ENCODE measurements around the gene MTMR3.

Gene MTMR3

DNA sequence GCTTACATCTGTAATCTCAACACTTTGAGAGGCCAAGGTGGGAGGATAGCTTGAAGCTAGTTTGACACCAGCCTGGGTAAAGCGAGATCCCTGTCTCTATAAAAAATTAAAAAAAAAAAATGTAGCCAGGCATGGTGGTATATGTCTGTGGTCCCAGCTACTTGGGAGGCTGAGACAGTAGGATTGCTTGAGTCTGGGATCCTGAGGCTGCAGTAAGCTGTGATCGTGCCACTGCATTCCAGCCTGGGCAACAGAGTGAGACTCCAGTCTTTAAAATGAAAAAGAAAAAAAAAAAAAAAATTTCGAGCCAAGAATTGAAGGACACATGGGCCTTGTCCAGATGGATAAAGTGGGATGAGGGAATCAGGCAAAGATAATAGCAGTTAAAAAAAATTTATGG, 62.5 kb downstream of the MTMR3 start:
- Histone ChIP-seq H3K27ac (no peak overlapping the region), H3K9ac (no peak overlapping the region), H3K4me3 (IDR thresholded peaks at IDR 0.05; ENCODE audit: insufficient read depth, low read depth, low read length) (no peak overlapping the region), H3K79me2 (ENCODE audit: insufficient read depth, low read depth) (no peaks in the 10 kb centered on the region; the same call in 1 of the 2 replicates), H3K27me3 (ENCODE audit: insufficient read depth, low read depth) (no peaks in the 10 kb centered on the region), H3K36me3 (ENCODE audit: insufficient read depth) (no peaks in the 10 kb centered on the region), H2AFZ (ENCODE audit: low read depth) (no peak overlapping the region), H4K20me1 (ENCODE audit: insufficient read depth) (no peaks in the 10 kb centered on the region), H3K4me1 (ENCODE audit: low read depth, poor library complexity, severe bottlenecking) (no peaks in the 10 kb centered on the region), H3K4me2 (no peak overlapping the region)
- TF ChIP-seq, protein P1, sequence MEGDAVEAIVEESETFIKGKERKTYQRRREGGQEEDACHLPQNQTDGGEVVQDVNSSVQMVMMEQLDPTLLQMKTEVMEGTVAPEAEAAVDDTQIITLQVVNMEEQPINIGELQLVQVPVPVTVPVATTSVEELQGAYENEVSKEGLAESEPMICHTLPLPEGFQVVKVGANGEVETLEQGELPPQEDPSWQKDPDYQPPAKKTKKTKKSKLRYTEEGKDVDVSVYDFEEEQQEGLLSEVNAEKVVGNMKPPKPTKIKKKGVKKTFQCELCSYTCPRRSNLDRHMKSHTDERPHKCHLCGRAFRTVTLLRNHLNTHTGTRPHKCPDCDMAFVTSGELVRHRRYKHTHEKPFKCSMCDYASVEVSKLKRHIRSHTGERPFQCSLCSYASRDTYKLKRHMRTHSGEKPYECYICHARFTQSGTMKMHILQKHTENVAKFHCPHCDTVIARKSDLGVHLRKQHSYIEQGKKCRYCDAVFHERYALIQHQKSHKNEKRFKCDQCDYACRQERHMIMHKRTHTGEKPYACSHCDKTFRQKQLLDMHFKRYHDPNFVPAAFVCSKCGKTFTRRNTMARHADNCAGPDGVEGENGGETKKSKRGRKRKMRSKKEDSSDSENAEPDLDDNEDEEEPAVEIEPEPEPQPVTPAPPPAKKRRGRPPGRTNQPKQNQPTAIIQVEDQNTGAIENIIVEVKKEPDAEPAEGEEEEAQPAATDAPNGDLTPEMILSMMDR (conservative IDR thresholded peaks at IDR 0.05; ENCODE audit: low read depth, low read length) = no peak

DNA sequence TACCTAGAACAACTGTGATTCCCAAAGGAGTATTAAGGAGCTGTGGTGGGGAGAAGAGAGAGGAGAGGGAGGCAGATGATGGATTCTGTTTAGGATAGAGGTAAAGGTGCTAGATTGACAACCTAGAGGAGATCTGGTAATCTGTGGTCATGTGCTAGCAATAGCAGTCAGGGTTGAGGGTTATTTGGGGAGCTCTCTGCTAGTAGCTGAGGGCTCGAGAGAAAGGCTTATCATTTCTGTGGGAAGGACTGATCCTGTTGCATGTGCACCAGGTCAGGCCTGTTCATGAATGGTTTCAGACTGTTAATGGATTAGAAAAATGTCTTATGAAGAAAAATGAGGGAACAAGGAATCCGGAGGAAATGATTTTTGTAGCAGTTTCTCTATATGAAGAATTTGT, 63.2 kb downstream of the MTMR3 start:
- H3K36me3 ChIP-seq (ENCODE audit: insufficient read depth) = no peaks in the 10 kb centered on the region
- no peaks in the 10 kb centered on the region for H4K20me1 ChIP-seq (ENCODE audit: insufficient read depth)
- H3K4me2 ChIP-seq = no peak overlapping the region
- H3K27ac ChIP-seq = no peak overlapping the region
- no peak overlapping the region for H3K9ac ChIP-seq
- H2AFZ ChIP-seq (ENCODE audit: low read depth) = no peak overlapping the region
- peaks cover 4% of the 10 kb centered on the region; the same call in 1 of the 2 replicates for H3K79me2 ChIP-seq (ENCODE audit: insufficient read depth, low read depth)
- no peak overlapping the region for H3K4me3 ChIP-seq (IDR thresholded peaks at IDR 0.05; ENCODE audit: insufficient read depth, low read depth, low read length)
- H3K27me3 ChIP-seq (ENCODE audit: insufficient read depth, low read depth) = no peaks in the 10 kb centered on the region
- no peaks in the 10 kb centered on the region for H3K4me1 ChIP-seq (ENCODE audit: low read depth, poor library complexity, severe bottlenecking)
- TF ChIP-seq, protein P1 (conservative IDR thresholded peaks at IDR 0.05; ENCODE audit: low read depth, low read length) = no peak

DNA sequence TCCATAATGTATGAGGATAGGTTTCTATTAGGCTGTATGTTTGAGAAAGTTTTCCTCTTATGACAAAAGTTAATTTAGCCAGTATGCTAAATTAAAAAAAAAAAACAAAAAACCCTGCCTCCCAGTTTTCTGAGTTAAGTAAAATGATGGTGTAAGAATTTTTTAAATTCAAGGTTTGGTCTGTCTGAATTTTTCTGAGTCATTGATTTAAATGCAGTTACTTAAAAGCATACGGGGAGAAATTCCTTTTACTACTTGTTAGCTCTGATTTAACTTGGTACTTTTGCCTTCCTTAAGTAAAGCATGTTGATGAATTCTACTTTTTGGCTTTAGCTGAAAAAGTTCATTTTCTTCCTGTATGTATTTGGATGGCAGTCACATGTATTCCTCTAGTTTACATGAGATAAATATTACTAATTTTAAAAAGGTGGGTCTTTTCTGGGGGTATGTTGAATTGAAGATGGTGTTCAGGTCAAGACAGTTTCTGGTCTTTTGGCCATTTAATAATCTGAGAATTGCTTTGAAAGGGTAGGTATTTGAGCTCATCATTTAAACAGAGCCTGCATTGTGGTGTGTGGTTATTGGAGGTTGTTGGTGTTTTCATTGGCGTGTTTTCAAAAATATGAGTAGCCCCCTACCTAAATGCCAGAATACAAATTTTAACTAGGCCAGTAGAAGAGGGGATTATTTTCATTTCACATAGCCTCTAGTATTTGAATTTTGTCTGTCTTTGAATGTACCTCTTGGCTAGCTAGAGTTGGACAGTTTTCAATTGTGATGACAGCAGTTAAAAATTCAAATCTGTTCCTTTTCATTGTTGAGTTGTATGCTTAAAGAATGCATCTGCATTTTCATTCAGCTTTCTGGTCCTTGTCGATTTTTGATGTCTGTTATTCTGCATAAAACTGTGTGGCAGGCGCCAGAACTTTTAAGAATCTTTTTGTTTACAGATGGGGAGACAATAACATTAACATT, 64.7 kb downstream of the MTMR3 start:
- Histone ChIP-seq H2AFZ (ENCODE audit: low read depth) (no peak overlapping the region), H4K20me1 (ENCODE audit: insufficient read depth) (no peaks in the 10 kb centered on the region), H3K79me2 (ENCODE audit: insufficient read depth, low read depth) (peaks cover 4% of the 10 kb centered on the region; the same call in 1 of the 2 replicates), H3K9ac (no peak overlapping the region), H3K4me2 (no peak overlapping the region), H3K27ac (no peak overlapping the region), H3K36me3 (ENCODE audit: insufficient read depth) (no peaks in the 10 kb centered on the region), H3K4me3 (IDR thresholded peaks at IDR 0.05; ENCODE audit: insufficient read depth, low read depth, low read length) (no peak overlapping the region), H3K27me3 (ENCODE audit: insufficient read depth, low read depth) (no peaks in the 10 kb centered on the region), H3K4me1 (ENCODE audit: low read depth, poor library complexity, severe bottlenecking) (no peaks in the 10 kb centered on the region)
- TF ChIP-seq, protein P1 (conservative IDR thresholded peaks at IDR 0.05; ENCODE audit: low read depth, low read length) = no peak

DNA sequence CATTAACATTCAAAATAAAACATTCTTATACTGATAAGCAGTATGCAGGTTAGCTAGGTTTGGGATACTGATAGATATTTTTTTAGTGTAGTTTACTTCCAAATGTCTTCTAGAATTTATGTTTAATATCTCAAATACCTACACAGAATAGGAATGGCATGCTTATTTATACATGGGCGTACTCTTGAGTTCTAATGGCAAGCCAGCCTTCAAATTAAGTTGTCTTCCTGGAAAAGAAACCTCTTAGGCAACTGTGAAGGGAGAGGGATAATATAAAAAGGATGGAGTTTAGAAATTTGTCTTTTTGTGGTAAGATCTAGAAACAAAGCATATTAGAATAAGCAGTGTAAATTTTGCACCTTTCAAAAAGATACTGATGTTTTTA, 65.4 kb downstream of the MTMR3 start:
- peaks cover 4% of the 10 kb centered on the region; the same call in 1 of the 2 replicates for H3K79me2 ChIP-seq (ENCODE audit: insufficient read depth, low read depth)
- H3K4me2 ChIP-seq = no peak overlapping the region
- H3K27ac ChIP-seq = no peak overlapping the region
- H2AFZ ChIP-seq (ENCODE audit: low read depth) = no peak overlapping the region
- no peak overlapping the region for H3K9ac ChIP-seq
- H3K4me1 ChIP-seq (ENCODE audit: low read depth, poor library complexity, severe bottlenecking) = no peaks in the 10 kb centered on the region
- H3K36me3 ChIP-seq (ENCODE audit: insufficient read depth) = no peaks in the 10 kb centered on the region
- TF ChIP-seq, protein P1 (conservative IDR thresholded peaks at IDR 0.05; ENCODE audit: low read depth, low read length) = no peak
- H3K27me3 ChIP-seq (ENCODE audit: insufficient read depth, low read depth) = no peaks in the 10 kb centered on the region
- H3K4me3 ChIP-seq (IDR thresholded peaks at IDR 0.05; ENCODE audit: insufficient read depth, low read depth, low read length) = no peak overlapping the region
- no peaks in the 10 kb centered on the region for H4K20me1 ChIP-seq (ENCODE audit: insufficient read depth)
